HG03103 (cell line): ENCODE measurements around the gene MAB21L4.

Source experiments
- ATAC-seq: cut with Tn5 transposase; IDR thresholded peaks from one replicate; pipeline ENCODE4 v1.9.1; 2021; ENCODE audit warnings: low read depth; ENCODE audit not compliant: unreplicated experiment

The MAB21L4 gene

DNA sequence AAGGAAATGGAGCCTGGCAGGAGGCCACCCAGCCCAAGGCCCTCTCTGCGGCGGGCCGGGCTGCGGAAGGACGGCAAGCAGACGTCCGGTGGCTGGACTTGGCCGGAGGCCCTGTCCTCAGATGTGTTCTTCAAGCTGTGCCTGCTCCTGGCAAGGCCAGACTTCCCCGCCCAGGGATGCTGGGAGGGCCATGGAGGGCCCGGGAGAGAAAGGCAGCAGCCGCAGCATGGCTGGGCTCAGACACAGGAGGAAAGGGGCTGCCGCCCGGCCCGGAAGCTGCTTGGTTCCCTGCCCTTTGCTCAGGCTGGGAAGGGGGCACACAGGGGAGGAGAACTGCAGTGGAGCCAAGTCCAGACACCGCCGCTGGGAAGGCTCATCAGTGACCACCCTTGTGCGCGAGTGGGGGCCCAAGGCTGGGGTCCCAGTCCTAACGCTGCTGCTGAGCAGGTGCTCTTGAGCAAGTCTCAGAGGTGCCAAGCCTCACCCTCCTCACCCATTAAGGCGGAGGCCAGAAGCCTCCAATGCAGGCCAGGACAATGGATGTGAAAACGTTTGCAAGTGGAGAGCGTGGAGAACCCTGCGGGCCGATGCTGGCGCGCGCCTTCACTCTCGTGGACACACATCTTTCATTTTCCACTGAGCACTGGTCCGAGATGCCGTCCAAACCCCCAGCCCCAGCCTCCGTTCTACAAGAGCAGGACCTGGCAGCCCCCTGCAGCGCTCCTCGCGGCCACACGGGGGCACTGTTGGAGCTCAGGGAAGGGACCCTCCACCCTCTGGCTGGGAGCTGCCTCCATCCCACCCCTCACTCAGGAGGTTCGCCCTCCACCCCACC, 18.1 kb upstream of the MAB21L4 start:
- ATAC-seq = no peak

- no peak for ATAC-seq
Measured at GRCh38 chr2:240912878-240913809, 17.2 kb upstream of the MAB21L4 start.

- no peak for ATAC-seq
Measured at GRCh38 chr2:240911641-240912265, 15.8 kb upstream of the MAB21L4 start.

GRCh38 chr2:240909216-240909974, 13.4 kb upstream of the MAB21L4 start:
- no peak for ATAC-seq

GRCh38 chr2:240906911-240907590, 11.1 kb upstream of the MAB21L4 start:
- ATAC-seq = no peak

GRCh38 chr2:240906141-240906910, 10.4 kb upstream of the MAB21L4 start, which contains the start of gene CROCC2:
CROCC2 (plus strand) TSS chr2:240906336; CDS start chr2:240906514, 178 bp downstream.
- ATAC-seq = no peak

- ATAC-seq = no peak
Measured at GRCh38 chr2:240905176-240905781, 9.3 kb upstream of the MAB21L4 start.

DNA sequence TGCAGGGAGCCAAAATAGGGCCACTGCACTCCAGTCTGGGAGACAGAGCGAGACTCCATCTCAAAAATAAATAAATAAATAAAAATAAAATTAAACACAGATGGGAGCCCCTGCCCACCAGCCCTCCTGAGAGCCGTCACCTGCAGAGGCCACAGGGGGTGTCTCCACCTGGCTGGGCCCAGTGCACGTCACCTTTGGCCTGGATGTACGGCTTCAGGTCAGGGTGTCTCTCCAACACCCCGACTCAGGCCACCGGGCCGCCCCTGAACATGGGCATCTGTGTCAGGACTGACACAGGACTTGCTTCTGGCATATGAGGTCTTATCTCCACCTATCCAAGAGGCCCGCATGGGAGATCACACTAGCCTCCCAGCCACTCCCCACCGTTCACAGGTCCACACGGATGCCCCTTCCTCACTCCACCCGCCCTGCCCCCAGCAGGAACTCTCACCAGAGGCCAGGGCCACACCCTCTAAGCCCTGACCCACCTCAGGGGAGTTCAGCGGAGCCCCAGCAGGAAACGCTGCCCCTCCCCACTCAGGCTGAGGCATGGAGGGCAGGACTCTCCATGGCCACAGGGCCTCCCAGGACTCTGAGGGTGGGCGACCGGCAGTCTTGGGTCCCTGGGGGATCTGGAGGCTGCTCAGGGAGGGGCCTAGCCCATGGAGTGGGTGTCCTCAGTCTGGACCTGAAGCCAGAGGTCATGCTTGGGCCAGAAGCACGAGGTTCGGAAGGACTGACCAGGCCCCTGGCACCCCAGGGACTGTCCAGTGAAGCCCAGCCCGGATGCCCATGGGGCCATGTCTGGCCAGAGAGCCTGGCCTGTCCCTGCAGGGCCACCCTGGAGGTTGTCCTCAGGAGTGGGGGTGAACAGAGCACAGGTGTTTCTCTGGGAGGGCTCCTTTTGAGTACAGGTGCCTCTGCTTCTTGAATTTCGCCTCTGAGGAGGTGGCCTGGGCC, 8.5 kb upstream of the MAB21L4 start:
- ATAC-seq = no peak

- no peak for ATAC-seq
Measured at GRCh38 chr2:240903191-240904060, 7.5 kb upstream of the MAB21L4 start.

GRCh38 chr2:240902615-240903041, 6.7 kb upstream of the MAB21L4 start:
- ATAC-seq = no peak

- ATAC-seq = no peak
Measured at GRCh38 chr2:240901986-240902614, 6.1 kb upstream of the MAB21L4 start.

GRCh38 chr2:240900141-240900860, 4.3 kb upstream of the MAB21L4 start:
- no peak for ATAC-seq

- ATAC-seq = no peak
Measured at GRCh38 chr2:240899468-240899865, 3.5 kb upstream of the MAB21L4 start.

GRCh38 chr2:240898731-240899467, 2.9 kb upstream of the MAB21L4 start:
- no peak for ATAC-seq
